ENCODE data around the gene JADE2.
"Not testable (repeated sequence)": the region's sequence is repeated elsewhere in the genome, so short reads cannot be mapped to it uniquely, and the experiment has no call there.

The JADE2 gene

DNA sequence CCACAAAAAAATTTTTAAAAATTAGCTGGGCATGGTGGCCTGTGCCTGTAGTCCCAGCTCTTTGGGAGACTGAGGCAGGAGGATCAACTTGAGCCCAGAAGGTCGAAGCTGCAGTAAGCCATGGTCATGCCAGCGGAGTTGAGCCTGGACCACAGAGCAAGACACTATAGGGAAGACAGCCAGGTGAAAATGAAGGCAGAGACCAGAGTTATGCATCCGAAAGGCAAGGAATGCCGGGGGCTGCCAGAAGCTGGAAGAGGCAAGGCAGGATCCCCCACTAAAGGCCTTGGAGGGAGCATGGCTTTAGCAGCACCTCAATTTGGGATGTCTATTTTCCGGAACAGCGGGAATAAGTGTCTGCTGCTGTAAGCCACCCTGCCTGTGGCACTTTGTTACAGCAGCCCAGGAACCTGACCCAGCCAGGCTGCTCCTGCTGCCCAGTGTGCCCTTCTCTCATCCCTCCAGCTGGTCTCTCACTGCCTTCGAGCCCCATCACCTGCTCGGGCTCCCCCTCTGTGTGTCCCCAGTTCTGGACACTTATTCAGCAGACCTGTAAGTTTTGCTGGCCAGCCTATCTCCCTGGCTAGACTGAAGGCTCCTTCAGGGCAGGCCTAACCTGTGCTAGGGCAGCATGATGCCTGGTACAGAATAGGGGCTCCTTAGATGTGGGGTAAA, 16.8 kb upstream of the JADE2 start:
- DNase-seq, result no peak

GRCh38 chr5:134509308-134510040, 16.0 kb upstream of the JADE2 start:
- no peak for DNase-seq

DNA sequence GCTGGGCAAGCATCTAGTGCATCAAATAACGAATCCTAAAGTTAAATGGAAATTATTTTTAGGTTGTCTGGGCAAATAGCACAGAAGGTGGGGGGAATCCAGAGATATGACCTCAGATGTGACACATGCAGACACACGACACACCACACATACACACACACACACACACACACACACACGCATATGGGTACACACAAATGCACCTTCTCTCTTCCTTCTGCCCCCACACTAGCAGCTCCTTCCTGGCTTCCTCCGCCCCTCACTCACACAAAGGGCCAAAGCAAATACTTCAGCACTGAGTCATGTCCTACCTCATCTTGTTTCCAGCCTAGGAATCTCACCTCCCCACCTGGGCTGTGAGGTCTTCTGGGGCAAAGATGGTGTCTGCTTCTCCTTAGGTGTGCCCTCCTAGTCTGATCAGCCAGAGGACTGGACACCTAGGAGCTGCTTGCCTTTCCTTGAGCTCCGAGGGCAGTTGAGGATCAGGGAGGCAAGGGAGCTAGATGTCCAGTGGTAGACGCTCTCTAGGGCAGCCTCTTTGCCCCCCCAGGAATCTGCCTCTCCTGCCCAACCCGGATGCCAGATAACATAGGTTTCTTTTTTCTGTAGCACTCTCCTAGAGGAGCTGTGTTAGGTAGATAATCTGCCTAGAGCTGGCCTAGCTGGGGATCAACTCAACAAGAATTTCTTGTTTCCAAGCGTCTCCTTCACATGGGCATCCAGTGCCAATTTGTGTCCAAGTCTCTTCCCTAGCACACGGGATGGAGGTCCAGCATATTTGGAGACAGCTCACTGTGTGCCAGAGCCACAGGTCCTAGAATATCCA, 14.3 kb upstream of the JADE2 start:
- no peak for DNase-seq

- no peak for DNase-seq
Observed at GRCh38 chr5:134511796-134512660, 13.4 kb upstream of the JADE2 start.

DNA sequence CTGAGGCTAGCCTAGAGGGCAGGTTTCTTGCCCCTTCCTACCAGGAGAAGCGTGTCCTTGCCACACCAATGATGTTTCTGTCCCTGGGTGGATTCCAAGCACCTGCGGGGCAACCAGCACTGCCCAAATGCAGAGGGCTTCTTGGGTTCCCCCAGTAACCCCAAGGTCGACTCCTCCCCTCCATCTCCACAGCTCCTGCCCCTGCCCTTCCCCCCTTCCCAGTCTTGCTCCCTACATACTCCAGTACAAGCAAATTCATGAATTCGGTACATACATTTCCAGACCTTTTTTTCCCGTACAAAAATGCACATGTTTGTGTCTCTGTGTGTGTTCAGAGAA, 12.8 kb upstream of the JADE2 start:
- DNase-seq, result no peak

- DNase-seq, result no peak
Observed at GRCh38 chr5:134515801-134516200, 9.7 kb upstream of the JADE2 start.

GRCh38 chr5:134516984-134517383, 8.5 kb upstream of the JADE2 start:
- DNase-seq, result not testable (repeated sequence)

DNA sequence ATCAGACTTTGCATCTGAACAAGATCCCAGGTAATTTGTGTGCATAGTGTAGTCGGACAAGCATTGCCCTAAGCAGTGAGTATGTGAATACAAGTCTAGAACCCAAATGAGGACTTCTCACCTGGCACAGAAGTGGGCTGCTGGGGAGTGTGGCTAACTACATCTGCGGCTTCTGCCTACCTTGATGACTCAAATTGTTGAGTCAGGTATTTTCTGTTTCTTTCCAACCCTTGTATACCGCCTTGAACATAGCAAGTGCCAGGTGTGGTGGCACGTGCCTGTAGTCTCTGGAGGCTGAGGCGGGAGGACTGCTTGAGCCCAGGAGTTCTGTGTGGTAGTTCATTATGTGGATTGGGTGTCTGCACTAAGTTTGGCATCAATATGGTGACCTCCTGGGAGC, 7.9 kb upstream of the JADE2 start:
- no peak for DNase-seq

DNA sequence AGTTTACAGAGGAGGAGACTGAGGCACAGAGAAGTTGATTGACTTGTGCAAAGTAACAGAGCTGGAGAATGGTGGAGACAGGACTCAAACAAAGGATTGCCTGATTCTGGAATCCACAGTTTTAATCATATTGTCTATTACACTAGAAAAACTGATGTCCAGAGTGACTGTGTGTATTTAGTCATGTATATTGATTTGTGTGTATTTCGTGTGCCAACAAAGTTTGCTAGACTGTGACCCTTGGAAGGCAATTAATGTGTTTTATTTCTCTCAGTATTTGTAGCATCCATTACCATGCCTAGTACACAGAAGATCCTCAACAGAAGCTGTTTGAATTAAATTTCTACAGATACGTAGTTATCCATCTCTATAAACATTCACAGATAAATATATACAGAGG, 5.5 kb upstream of the JADE2 start:
- no peak for DNase-seq

DNA sequence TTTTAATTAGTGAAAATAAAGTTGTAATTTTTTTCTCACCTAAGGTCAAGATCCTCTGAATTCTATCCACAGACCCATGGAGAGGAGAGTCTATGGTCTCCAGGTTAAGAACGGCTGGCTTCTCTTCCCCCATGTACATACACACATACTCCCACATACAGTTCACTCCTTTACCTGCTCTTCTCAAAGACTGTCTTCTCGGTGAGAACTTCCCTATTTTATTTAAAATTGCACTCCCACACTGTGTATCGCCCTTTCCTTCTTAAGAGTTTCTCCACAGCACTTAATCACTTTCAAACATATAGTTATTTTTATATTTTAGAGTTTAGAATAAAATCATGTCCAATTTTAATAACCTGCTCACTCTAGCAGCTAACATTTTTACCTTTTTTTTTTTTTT, 3.6 kb upstream of the JADE2 start:
- DNase-seq, result no peak

GRCh38 chr5:134523543-134524271, 1.8 kb upstream of the JADE2 start:
- no peak for DNase-seq

DNA sequence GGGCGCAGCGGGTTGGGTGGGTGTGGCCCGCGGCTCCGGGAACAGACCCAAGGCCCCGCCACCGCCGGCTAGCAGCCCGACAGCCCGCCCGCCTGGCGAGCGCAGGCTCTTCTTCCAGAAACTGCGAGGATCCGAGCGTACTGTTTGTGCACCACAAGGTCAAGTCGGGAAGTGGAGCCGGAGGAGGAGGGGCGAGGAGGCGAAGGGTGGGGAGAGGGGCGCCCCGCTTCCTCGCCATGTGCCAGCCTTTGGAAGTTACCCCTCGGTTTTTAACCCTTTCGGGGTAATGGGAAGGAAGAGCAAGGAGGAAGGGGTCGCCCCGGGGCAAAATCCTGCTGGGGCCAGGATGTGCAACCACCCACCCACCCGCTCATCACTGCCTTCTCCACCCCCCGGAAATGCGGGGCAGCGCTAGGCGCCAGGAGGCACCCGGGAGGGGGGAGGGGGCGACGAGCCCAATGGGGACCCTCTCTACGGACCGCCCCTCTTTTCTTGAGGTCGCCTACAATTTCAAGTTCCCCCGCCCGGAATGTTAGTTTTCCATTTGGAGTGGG, 1.1 kb upstream of the JADE2 start:
- DNase-seq, result no peak

- DNase-seq, result peak; percentile 22
Observed at GRCh38 chr5:134525683-134526482, 413 bp downstream of the JADE2 start.

- DNase-seq, result peak; percentile 57
Observed at GRCh38 chr5:134526483-134527155, 1.1 kb downstream of the JADE2 start.

GRCh38 chr5:134527156-134527960, 1.9 kb downstream of the JADE2 start:
- DNase-seq, result peak; percentile 67

DNA sequence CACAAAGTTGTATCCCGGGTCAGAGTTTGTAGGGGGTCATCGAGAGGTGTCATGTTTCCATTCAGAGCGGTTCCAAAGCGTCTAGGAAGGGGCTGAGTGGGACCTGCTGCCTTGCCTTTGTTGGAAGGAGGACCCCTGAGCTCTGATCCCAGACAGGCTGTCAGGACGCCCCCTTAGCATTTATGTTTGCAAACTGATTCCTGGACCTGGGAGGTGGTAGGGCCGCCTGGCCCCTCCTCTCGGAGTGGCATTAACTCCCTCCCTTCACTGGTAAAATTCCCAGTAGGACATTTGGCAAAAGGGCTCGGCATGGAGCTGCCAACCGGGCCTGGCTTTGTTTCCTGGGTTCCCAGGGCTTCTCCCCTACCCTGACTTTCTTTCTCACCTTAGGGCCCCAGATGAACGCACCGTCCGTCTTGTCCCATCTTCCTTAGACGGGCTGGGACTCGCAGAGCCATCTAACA, 2.5 kb downstream of the JADE2 start:
- no peak for DNase-seq

- DNase-seq, result no peak
Observed at GRCh38 chr5:134528556-134528955, 3.1 kb downstream of the JADE2 start.

DNA sequence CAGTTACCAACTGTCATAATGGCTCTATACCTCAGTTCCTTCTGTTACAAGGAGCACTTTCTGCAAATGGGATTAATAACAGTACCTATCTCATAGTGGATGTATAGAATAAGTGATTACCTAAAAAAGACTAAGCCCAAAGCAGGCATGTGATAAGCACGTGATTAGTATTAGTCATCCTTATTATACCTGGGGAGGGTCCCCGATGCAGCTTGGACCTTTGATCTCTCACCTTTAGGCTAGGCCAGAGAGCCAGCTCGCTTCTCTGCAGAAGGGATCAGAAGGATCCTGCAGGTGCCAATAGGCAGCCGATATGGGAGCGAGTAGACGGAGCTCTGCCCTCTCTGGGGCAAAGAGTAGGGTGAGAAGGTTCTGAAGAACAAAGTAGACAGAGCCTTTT, 4.0 kb downstream of the JADE2 start:
- no peak for DNase-seq

GRCh38 chr5:134530301-134531077, 5.0 kb downstream of the JADE2 start:
- no peak for DNase-seq

All from NCI-H1694 treated with DMSO at 0.1 percent for 48 hours (cell line).